ENCODE results near the gene NOTO.

The NOTO gene

DNA sequence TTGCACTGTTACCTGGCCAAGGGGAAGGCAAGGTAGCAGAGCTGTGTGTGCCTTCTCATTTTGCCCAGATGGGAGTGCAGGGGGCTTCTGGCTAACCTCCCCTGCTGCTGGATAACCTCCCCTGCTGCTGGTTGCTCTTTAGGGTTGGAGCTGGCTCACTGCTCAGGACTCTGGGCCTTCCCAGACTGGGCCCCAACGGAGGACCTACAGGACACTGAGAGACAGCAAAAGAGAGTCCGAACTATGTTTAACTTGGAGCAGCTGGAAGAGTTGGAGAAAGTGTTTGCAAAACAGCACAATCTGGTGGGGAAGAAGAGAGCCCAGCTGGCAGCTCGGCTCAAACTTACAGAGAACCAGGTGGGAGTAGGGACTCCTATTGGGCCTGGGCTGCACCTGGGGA is 5.9 kb downstream of the NOTO start:
- Histone ChIP-seq H3K4me3 (ENCODE audit: low read length) (no peak overlapping the region), H3K4me1 (ENCODE audit: control insufficient read depth, low read depth, low read length) (no peaks in the 10 kb centered on the region), H3K27ac (ENCODE audit: low read length) (no peak overlapping the region), H3K36me3 (ENCODE audit: control insufficient read depth, low read depth, low read length) (no peaks in the 10 kb centered on the region), H3K9me3 (ENCODE audit: control insufficient read depth, low read depth, low read length) (no peaks in the 10 kb centered on the region), H3K27me3 (ENCODE audit: control insufficient read depth, insufficient read depth, low read length) (peaks cover 41% of the 10 kb centered on the region), H3K9ac (ENCODE audit: low read length) (no peak overlapping the region)

DNA sequence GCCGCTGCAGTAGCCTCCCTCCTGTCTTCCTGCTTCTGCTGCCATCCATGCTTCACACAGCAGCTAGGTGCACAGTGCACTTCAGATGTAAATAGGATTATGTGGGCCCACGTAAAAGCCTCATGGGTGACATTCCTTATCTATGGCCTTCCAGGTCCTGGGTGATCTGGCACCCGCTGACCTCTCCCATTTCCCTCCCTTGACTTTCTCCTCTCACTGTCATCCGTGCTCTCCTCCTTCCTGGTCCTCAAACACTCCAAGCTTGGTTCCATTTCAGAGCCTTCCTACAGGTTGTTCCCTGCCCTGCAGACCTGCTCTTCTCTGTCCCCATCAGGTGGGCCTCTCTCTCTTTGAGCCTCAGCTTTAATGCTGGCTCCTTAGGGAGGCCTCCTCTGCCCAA is 7.6 kb downstream of the NOTO start:
- Histone ChIP-seq H3K4me1 (ENCODE audit: control insufficient read depth, low read depth, low read length) (peaks cover 4% of the 10 kb centered on the region), H3K27ac (ENCODE audit: low read length) (no peak overlapping the region), H3K9ac (ENCODE audit: low read length) (no peak overlapping the region), H3K4me3 (ENCODE audit: low read length) (no peak overlapping the region), H3K27me3 (ENCODE audit: control insufficient read depth, insufficient read depth, low read length) (peaks cover 25% of the 10 kb centered on the region), H3K9me3 (ENCODE audit: control insufficient read depth, low read depth, low read length) (no peaks in the 10 kb centered on the region), H3K36me3 (ENCODE audit: control insufficient read depth, low read depth, low read length) (no peaks in the 10 kb centered on the region)

DNA sequence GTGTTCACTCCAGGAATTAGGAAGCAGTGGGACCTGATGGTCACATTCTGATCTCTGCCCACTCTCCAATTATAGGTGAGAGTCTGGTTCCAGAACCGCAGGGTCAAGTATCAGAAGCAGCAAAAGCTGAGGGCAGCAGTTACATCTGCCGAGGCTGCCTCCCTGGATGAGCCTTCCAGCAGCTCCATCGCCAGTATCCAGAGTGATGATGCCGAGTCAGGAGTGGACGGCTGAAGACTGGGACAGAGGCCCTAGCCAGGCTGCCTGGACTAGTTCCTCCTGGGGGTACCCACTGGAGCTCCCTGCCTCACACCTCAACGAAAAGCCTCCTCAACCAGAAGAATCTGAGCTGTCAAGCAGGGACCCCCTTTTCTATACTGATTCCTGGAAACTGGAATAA is 8.3 kb downstream of the NOTO start:
- Histone ChIP-seq H3K9me3 (ENCODE audit: control insufficient read depth, low read depth, low read length) (no peaks in the 10 kb centered on the region), H3K27ac (ENCODE audit: low read length) (no peak overlapping the region), H3K4me3 (ENCODE audit: low read length) (no peak overlapping the region), H3K36me3 (ENCODE audit: control insufficient read depth, low read depth, low read length) (no peaks in the 10 kb centered on the region), H3K27me3 (ENCODE audit: control insufficient read depth, insufficient read depth, low read length) (peaks cover 18% of the 10 kb centered on the region), H3K9ac (ENCODE audit: low read length) (no peak overlapping the region), H3K4me1 (ENCODE audit: control insufficient read depth, low read depth, low read length) (peaks cover 8% of the 10 kb centered on the region)

GRCh38 chr2:73212098-73212447 is 9.7 kb downstream of the NOTO start:
- Histone ChIP-seq H3K27me3 (ENCODE audit: control insufficient read depth, insufficient read depth, low read length) (peaks cover 9% of the 10 kb centered on the region), H3K4me1 (ENCODE audit: control insufficient read depth, low read depth, low read length) (peaks cover 8% of the 10 kb centered on the region), H3K4me3 (ENCODE audit: low read length) (no peak overlapping the region), H3K9ac (ENCODE audit: low read length) (no peak overlapping the region), H3K36me3 (ENCODE audit: control insufficient read depth, low read depth, low read length) (no peaks in the 10 kb centered on the region), H3K9me3 (ENCODE audit: control insufficient read depth, low read depth, low read length) (no peaks in the 10 kb centered on the region), H3K27ac (ENCODE audit: low read length) (no peak overlapping the region)

DNA sequence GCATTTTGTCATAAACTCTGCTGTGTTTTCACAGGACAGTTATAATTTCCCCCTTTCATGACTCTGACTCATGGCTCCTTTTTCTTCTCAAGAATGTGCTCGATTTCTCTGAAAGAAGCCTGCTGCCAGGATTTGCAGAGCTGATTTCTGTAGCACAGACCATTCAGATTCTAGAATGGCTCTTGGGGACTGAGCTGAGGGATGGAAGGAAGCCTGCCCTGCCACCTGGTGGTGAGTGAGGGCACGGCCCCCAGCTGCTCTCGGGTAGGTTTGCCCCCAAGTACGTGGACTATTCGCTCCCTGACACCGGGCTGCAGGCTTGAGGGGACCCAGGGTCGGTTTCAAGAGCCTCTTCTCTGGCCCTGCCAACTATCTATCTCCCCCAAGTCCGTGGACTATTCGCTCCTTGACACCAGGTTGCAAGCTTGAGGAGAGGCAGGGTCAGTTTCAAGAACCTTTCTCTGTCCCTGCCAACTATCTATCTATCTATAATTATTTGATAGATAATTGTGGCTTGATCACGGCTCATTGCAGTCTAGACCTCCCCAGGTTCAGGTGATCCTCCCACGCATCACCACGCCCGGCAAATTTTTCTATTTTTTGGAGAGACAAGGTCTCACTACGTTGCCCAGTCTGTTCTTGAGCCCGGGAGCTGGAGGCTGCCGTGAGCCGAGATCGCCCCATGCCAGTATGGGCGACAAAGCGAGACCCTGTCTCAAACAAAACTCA is 10.2 kb downstream of the NOTO start:
- H3K4me1 ChIP-seq (ENCODE audit: control insufficient read depth, low read depth, low read length) = peaks cover 8% of the 10 kb centered on the region
- no peaks in the 10 kb centered on the region for H3K9me3 ChIP-seq (ENCODE audit: control insufficient read depth, low read depth, low read length)
- H3K36me3 ChIP-seq (ENCODE audit: control insufficient read depth, low read depth, low read length) = no peaks in the 10 kb centered on the region
- no peak overlapping the region for H3K27ac ChIP-seq (ENCODE audit: low read length)
- H3K9ac ChIP-seq (ENCODE audit: low read length) = no peak overlapping the region
- H3K4me3 ChIP-seq (ENCODE audit: low read length) = no peak overlapping the region
- H3K27me3 ChIP-seq (ENCODE audit: control insufficient read depth, insufficient read depth, low read length) = peaks cover 9% of the 10 kb centered on the region

GRCh38 chr2:73214120-73215035 is 12.0 kb downstream of the NOTO start, which contains the start of gene SMYD5:
Gene SMYD5 (plus strand): TSS chr2:73214245. CDS start chr2:73214267, 22 bp downstream.
- Histone ChIP-seq H3K27ac (ENCODE audit: low read length) (no peak within 1 kb of the TSS), H3K9ac (ENCODE audit: low read length) (peak within 1 kb of the TSS; percentile 78), H3K9me3 (ENCODE audit: control insufficient read depth, low read depth, low read length) (no peaks in the 10 kb centered on the region), H3K27me3 (ENCODE audit: control insufficient read depth, insufficient read depth, low read length) (peaks cover 9% of the 10 kb centered on the region), H3K4me1 (ENCODE audit: control insufficient read depth, low read depth, low read length) (peaks cover 8% of the 10 kb centered on the region), H3K36me3 (ENCODE audit: control insufficient read depth, low read depth, low read length) (no peaks in the 10 kb centered on the region), H3K4me3 (ENCODE audit: low read length) (peak within 1 kb of the TSS; percentile 74)

GRCh38 chr2:73215254-73215653 is 12.9 kb downstream of the NOTO start:
- Histone ChIP-seq H3K4me1 (ENCODE audit: control insufficient read depth, low read depth, low read length) (peaks cover 8% of the 10 kb centered on the region), H3K4me3 (ENCODE audit: low read length) (peak overlapping the region; percentile 74), H3K27me3 (ENCODE audit: control insufficient read depth, insufficient read depth, low read length) (peaks cover 9% of the 10 kb centered on the region), H3K9ac (ENCODE audit: low read length) (peak overlapping the region; percentile 78), H3K9me3 (ENCODE audit: control insufficient read depth, low read depth, low read length) (no peaks in the 10 kb centered on the region), H3K27ac (ENCODE audit: low read length) (no peak overlapping the region), H3K36me3 (ENCODE audit: control insufficient read depth, low read depth, low read length) (no peaks in the 10 kb centered on the region)

DNA sequence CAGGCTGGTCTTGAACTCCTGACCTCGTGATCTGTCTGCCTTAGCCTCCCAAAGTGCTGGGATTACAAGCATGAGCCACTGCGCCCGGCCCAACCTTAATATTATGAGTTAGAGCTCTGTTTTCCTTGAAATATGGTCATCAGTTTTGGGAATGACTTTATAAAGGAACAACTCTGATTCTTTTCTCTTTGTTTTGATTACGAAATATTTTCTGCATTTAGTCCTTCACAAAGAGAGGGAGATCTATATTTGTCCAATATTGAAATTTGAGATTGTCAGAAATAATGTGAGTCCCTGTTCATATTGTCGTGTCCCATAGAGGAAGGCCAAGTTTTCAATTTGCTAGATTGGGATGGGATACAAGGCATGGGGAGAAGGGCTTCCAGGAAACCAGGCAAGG is 14.8 kb downstream of the NOTO start:
- Histone ChIP-seq H3K9me3 (ENCODE audit: control insufficient read depth, low read depth, low read length) (no peaks in the 10 kb centered on the region), H3K4me1 (ENCODE audit: control insufficient read depth, low read depth, low read length) (peaks cover 8% of the 10 kb centered on the region), H3K36me3 (ENCODE audit: control insufficient read depth, low read depth, low read length) (peaks cover 12% of the 10 kb centered on the region), H3K27ac (ENCODE audit: low read length) (no peak overlapping the region), H3K4me3 (ENCODE audit: low read length) (no peak overlapping the region), H3K27me3 (ENCODE audit: control insufficient read depth, insufficient read depth, low read length) (peaks cover 9% of the 10 kb centered on the region), H3K9ac (ENCODE audit: low read length) (no peak overlapping the region)

- no peak overlapping the region for H3K4me3 ChIP-seq (ENCODE audit: low read length)
- no peak overlapping the region for H3K9ac ChIP-seq (ENCODE audit: low read length)
- no peak overlapping the region for H3K27ac ChIP-seq (ENCODE audit: low read length)
- peaks cover 6% of the 10 kb centered on the region for H3K27me3 ChIP-seq (ENCODE audit: control insufficient read depth, insufficient read depth, low read length)
- no peaks in the 10 kb centered on the region for H3K9me3 ChIP-seq (ENCODE audit: control insufficient read depth, low read depth, low read length)
- peaks cover 19% of the 10 kb centered on the region for H3K36me3 ChIP-seq (ENCODE audit: control insufficient read depth, low read depth, low read length)
- H3K4me1 ChIP-seq (ENCODE audit: control insufficient read depth, low read depth, low read length) = peaks cover 8% of the 10 kb centered on the region
These were observed 15.5 kb downstream of the NOTO start for GRCh38 chr2:73217826-73218225.

GRCh38 chr2:73218298-73218697 is 15.9 kb downstream of the NOTO start:
- H3K27ac ChIP-seq (ENCODE audit: low read length) = no peak overlapping the region
- peaks cover 8% of the 10 kb centered on the region for H3K4me1 ChIP-seq (ENCODE audit: control insufficient read depth, low read depth, low read length)
- no peak overlapping the region for H3K9ac ChIP-seq (ENCODE audit: low read length)
- peaks cover 1% of the 10 kb centered on the region for H3K27me3 ChIP-seq (ENCODE audit: control insufficient read depth, insufficient read depth, low read length)
- H3K9me3 ChIP-seq (ENCODE audit: control insufficient read depth, low read depth, low read length) = no peaks in the 10 kb centered on the region
- H3K36me3 ChIP-seq (ENCODE audit: control insufficient read depth, low read depth, low read length) = peaks cover 24% of the 10 kb centered on the region
- no peak overlapping the region for H3K4me3 ChIP-seq (ENCODE audit: low read length)

DNA sequence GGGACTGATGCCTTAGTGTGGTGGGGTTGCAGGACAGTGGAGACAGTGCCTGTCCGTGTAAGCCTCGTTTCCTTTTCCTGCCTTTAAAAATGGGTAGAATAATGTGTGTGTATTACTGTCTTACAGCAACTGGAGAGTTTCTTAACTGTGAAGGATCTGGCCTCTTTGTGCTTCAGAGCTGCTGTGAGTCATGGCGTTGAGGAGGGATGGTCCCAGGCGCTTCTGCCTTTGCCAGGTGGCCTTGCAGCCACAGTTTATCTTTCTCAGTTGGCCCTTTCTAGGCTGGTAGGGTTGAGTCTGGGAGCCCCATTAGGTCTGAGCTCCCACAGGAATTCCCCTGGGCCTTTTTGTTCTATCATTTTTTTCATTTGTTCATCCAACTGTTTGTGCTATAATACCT is 21.4 kb downstream of the NOTO start:
- H3K36me3 ChIP-seq (ENCODE audit: control insufficient read depth, low read depth, low read length) = peaks cover 50% of the 10 kb centered on the region
- H3K9ac ChIP-seq (ENCODE audit: low read length) = no peak overlapping the region
- no peaks in the 10 kb centered on the region for H3K4me1 ChIP-seq (ENCODE audit: control insufficient read depth, low read depth, low read length)
- no peak overlapping the region for H3K4me3 ChIP-seq (ENCODE audit: low read length)
- no peaks in the 10 kb centered on the region for H3K9me3 ChIP-seq (ENCODE audit: control insufficient read depth, low read depth, low read length)
- H3K27ac ChIP-seq (ENCODE audit: low read length) = no peak overlapping the region
- H3K27me3 ChIP-seq (ENCODE audit: control insufficient read depth, insufficient read depth, low read length) = no peaks in the 10 kb centered on the region

All from iPS-18a (cell line).